ENCODE results near the gene APOL3.
"Not testable (repeated sequence)": the region's sequence is repeated elsewhere in the genome, so short reads cannot be mapped to it uniquely, and the experiment has no call there.

Gene APOL3, protein sequence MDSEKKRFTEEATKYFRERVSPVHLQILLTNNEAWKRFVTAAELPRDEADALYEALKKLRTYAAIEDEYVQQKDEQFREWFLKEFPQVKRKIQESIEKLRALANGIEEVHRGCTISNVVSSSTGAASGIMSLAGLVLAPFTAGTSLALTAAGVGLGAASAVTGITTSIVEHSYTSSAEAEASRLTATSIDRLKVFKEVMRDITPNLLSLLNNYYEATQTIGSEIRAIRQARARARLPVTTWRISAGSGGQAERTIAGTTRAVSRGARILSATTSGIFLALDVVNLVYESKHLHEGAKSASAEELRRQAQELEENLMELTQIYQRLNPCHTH

GRCh38 chr22:36160499-36160942 lies at the start of gene APOL3:
APOL3 (minus strand) TSS chr22:36160755; CDS start chr22:36149055, 11,700 bp downstream.
- DNase-seq (ENCODE audit: low read depth) = peak; percentile 73
- H3K4me3 ChIP-seq (replicated peaks; ENCODE audit: low read depth, low read length) = peak within 1 kb of the TSS; percentile 19
- no peak for TF ChIP-seq CTCF (IDR thresholded peaks at IDR 0.05; ENCODE audit: low read length, missing control alignments)

DNA sequence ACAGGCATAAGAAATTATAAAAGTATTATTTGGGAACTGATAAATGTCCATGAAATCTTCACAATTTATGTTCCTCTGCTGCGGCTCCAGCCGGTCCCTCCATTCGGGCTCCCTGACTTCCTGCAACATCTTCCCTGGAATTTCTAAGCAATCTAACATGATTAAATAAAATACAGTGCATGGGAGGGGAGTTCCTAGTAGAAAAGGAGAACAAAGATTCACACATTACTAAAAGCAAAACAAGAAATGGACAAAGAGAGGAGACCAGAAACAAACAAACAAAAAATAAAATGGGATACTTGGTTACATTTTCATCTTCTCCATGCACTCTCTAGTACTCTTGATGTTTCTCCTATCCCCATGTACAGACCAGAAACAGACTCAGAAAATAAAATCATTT lies 49.7 kb upstream of the APOL3 start:
- no peak for TF ChIP-seq CTCF (IDR thresholded peaks at IDR 0.05; ENCODE audit: low read length, missing control alignments)
- no peak for DNase-seq (ENCODE audit: low read depth)
- no peak overlapping the region for H3K4me3 ChIP-seq (replicated peaks; ENCODE audit: low read depth, low read length)

DNA sequence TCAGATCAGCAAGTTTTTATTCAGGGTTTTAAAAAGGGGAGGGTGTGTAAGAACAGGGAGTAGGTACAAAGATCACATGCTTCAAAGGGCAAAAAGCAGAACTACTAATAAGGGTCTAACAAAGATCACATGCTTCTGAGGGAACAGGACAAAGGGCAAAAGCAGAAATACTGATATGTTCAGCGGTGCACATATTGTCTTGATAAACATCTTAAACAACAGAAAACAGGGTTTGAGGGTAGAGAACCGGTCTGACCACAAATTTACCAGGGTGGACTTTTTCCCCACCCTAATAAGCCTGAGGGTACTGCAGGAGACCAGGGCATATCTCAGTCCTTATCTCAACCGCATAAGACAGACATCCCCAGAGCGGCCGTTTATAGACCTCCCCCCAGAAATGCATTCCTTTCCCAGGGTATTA lies 48.9 kb upstream of the APOL3 start:
- not testable (repeated sequence) for H3K4me3 ChIP-seq (replicated peaks; ENCODE audit: low read depth, low read length); DNase-seq (ENCODE audit: low read depth)

GRCh38 chr22:36208914-36209313 lies 48.4 kb upstream of the APOL3 start:
- H3K4me3 ChIP-seq (replicated peaks; ENCODE audit: low read depth, low read length) = no peak overlapping the region
- DNase-seq (ENCODE audit: low read depth) = no peak
- TF ChIP-seq CTCF (IDR thresholded peaks at IDR 0.05; ENCODE audit: low read length, missing control alignments) = no peak

- no peak for TF ChIP-seq CTCF (IDR thresholded peaks at IDR 0.05; ENCODE audit: low read length, missing control alignments)
- no peak overlapping the region for H3K4me3 ChIP-seq (replicated peaks; ENCODE audit: low read depth, low read length)
- no peak for DNase-seq (ENCODE audit: low read depth)
These were observed 47.7 kb upstream of the APOL3 start for GRCh38 chr22:36208162-36208765.

GRCh38 chr22:36206255-36206654 lies 45.7 kb upstream of the APOL3 start:
- no peak for TF ChIP-seq CTCF (IDR thresholded peaks at IDR 0.05; ENCODE audit: low read length, missing control alignments)
- no peak overlapping the region for H3K4me3 ChIP-seq (replicated peaks; ENCODE audit: low read depth, low read length)
- no peak for DNase-seq (ENCODE audit: low read depth)

- H3K4me3 ChIP-seq (replicated peaks; ENCODE audit: low read depth, low read length); DNase-seq (ENCODE audit: low read depth): not testable (repeated sequence)
These were observed 45.0 kb upstream of the APOL3 start for GRCh38 chr22:36205573-36205972.

GRCh38 chr22:36204632-36205015 lies 44.1 kb upstream of the APOL3 start:
- no peak overlapping the region for H3K4me3 ChIP-seq (replicated peaks; ENCODE audit: low read depth, low read length)
- DNase-seq (ENCODE audit: low read depth) = no peak
- no peak for TF ChIP-seq CTCF (IDR thresholded peaks at IDR 0.05; ENCODE audit: low read length, missing control alignments)
